ENCODE data around the gene SNF8.

DNA sequence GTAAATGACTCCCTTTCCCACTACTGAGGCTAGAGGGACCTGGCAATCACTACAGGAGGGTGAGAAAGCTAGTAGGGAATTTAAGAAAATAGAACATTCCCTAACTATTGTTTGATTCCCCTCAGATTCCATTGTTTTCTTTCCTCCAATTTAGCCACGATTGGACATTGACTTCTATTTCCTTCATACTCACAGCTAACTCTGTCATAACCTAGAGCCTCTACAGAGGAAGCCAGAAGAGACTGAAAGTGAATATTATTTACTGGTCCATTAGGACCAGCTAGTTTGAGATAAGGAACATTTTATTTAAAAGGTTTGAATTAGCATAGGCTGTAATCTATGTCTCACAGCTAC, 14.9 kb downstream of the SNF8 start:
- TF ChIP-seq, protein P1, sequence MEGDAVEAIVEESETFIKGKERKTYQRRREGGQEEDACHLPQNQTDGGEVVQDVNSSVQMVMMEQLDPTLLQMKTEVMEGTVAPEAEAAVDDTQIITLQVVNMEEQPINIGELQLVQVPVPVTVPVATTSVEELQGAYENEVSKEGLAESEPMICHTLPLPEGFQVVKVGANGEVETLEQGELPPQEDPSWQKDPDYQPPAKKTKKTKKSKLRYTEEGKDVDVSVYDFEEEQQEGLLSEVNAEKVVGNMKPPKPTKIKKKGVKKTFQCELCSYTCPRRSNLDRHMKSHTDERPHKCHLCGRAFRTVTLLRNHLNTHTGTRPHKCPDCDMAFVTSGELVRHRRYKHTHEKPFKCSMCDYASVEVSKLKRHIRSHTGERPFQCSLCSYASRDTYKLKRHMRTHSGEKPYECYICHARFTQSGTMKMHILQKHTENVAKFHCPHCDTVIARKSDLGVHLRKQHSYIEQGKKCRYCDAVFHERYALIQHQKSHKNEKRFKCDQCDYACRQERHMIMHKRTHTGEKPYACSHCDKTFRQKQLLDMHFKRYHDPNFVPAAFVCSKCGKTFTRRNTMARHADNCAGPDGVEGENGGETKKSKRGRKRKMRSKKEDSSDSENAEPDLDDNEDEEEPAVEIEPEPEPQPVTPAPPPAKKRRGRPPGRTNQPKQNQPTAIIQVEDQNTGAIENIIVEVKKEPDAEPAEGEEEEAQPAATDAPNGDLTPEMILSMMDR (IDR thresholded peaks at IDR 0.05) = no peak
- TF ChIP-seq POLR2A (IDR thresholded peaks at IDR 0.05) (no peak), POLR2AphosphoS5 (IDR thresholded peaks at IDR 0.05) (no peak), EP300 (IDR thresholded peaks at IDR 0.05) (no peak)

Data from upper lobe of left lung (tissue), 4 donors.